Hematopoietic multipotent progenitor cell treated with erythropoietin and hydrocortisone succinate and interleukin-3 and kit ligand, for 4 days (in vitro differentiated cells): ENCODE results near the gene OGG1.
"Not testable (repeated sequence)": the region's sequence is repeated elsewhere in the genome, so short reads cannot be mapped to it uniquely, and the experiment has no call there.

Experiments
- DNase-seq: peaks from one replicate; pipeline ENCODE4 v3.0.0-alpha.2; 2015

OGG1 gene

DNA sequence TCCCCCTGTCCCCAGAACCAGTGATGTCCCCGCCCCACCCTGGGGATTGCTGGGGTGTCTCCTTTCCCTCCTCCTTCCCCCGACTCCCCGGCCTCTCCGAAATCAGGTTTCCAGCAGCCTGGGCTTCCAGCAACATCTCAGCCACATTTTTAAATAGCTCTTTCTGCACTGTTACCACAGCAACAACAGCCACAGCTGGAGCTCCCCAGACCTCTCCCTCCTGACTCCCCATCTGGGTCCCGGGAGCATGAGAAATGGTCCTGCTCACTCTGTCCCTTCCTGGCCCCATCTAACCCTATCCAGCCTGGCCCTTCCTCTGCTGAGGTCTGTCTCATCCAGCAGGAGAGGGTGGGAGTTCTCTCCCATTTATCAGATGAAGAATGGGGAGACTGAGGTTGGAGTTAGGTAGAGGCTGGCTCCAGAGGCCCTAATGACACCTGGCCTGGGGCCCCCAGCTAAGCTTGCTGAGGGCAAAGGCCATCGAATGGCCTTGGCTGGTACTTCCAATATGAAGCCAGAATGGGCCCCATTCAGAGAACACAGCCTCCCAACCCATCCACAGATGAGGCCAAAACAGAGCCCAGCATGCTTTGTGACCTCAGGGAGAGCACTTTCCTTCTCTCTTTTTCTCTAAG lies 18.5 kb downstream of the OGG1 start:
- no peak for DNase-seq

DNA sequence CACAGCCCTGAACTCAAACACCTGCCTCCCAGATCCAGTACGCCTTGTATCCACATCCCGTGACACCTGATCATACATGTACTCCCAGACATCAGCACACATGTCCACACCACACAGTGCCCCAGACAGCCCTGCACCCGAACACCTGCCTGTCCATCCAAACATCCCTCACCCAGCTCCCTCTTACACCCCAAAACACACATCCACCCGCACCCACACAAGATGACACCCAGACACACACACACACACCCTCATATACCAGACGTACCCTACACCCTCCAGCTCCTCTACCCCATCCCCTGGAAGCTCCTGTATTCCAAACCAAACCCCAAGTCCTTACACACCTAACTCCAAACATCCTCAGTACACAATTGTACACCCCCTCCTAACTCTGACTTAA lies 19.3 kb downstream of the OGG1 start:
- no peak for DNase-seq

DNA sequence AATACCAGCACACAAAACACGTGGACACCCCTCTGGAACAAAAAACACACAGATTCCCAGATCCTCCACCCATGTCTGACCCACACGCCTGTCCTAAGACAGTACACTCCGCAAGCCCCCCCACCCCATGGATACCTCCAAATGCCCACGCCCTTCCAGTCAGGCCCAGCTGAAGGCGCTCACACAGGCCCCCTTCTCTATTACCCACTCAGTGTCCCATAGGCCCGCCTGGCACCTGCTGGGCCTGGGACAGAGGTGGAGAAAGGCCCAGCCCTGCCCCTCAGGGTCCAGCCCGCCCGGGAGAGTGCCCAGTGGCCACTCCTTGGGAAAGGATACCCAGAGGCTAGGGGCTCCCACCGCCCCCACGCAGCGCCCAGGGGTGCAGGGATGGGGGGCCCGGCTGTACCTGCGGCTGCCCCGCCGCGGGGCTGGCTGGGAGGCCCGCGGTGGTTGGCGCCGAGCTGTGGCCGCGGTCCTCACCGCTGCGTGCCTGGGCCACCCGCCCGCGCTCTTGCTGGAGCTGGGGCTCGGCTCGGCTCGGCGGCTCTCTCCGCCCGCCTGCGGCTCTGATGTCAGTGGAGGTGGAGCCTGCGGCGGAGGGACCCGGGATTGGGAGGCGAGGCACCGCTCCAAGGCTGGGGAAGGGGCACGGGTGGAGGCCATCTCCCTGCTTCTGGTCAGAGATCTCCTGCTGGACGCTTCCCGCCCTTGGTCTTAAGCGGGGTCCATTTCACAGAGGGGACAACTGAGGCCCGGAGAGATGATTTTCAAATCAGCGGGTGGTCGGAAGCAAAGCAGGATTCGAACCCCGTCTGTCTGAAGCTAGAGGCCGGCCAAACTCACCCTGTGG lies 19.9 kb downstream of the OGG1 start, which contains the start of gene CAMK1:
Gene CAMK1 (minus strand): TSS at position 522 of the 850 bp plus-strand sequence. CDS start 2,198 bp downstream, outside the sequence.
- DNase-seq, result peak; percentile 84

DNA sequence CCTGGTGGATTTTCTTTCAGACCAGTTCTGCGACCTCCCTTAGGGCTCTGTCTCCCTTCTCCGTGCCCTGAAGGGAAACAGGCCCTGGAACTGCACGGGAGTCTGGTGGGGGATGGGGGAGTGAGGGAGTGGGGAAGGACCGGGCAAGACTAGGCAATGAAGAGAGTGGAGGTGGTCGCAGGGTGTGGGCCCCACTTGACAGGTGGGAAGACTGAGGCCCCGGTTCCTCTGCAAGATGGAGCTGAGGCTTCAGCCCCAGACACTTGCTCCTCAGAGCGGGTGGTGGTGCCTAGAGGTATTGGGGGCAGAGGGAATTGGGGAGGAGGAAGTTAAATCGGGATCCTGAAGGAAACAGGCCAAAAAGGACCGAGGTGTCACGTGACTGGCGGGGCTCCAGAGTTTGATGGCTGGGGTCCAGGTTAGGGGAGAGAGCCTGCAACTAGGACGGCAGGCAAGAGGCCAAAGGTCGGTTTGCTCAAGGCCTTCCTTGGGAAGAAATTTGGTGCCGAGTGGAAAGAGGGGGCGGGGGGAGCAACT lies 20.6 kb downstream of the OGG1 start:
- peak; percentile 25 for DNase-seq

DNA sequence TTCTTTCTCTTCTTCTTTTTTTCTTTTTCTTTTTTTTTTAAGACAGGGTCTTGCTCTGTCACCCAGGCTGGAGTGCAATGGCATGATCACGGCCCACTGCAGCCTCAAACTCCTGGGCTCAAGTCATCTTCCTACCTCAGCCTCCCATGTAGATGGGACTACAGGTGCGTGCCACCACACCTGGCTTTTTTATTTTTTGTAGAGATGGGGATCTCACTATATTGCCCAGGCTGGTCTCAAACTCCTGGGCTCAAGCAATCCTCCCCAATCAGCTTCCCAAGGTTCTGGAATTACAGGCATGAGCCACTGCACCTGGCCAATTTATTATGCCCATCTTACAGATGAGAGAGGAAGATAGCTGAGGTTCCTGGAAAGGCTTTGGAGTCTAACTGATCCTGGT lies 21.3 kb downstream of the OGG1 start:
- DNase-seq, result not testable (repeated sequence)

DNA sequence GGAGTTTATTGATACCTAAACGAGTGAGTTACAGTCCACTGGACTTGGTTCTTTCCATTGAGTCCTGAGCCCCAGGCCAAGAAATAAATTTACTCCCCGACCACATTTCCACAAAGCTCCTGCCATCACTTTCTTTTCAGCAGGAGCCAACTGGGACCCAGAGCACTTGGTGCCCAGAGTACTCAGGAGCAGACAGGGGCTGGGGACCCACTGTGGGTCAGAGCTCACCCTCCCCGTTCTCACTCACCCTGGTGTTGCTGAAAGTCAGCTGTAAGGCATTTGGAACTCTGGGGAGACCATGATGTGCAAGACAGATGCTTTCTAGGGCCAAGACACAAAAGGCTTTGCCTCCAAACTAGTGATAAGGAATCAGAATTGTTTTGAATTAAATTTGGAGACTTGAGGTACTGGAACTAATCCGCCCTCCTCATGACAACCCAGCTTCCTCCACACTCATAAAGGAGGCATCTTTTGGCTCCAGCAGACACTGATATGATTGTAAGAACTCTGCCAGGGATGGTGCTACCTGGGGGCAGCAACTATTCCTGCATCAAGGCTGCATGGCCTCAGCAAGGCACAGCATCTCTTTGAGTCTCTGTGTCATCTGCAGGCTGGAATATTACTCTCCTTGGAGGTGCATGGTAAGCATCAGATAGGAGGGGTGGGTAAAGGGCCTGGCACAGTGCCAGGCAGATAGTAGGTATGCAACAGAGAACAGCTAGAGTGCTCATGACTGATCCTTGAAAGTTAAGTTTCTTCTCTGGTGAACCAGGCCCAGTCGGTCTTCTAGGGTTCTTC lies 27.3 kb downstream of the OGG1 start:
- DNase-seq, result peak; percentile 40

DNA sequence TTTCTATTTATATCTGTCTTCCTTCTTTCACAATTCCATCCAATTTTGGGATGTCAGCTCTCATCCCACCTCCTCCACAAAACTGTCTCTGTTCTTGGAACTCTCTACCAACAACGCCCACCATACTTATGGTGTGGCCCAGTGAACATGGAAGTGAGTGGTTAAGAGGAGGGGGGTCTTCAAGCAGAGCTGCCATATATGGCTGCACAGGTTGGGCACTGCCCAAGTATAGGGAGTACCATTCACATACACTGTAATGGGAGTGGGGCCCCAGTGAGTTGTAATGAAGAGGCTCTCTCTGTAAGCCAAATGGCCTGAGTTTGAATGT lies 27.9 kb downstream of the OGG1 start:
- DNase-seq, result no peak

DNA sequence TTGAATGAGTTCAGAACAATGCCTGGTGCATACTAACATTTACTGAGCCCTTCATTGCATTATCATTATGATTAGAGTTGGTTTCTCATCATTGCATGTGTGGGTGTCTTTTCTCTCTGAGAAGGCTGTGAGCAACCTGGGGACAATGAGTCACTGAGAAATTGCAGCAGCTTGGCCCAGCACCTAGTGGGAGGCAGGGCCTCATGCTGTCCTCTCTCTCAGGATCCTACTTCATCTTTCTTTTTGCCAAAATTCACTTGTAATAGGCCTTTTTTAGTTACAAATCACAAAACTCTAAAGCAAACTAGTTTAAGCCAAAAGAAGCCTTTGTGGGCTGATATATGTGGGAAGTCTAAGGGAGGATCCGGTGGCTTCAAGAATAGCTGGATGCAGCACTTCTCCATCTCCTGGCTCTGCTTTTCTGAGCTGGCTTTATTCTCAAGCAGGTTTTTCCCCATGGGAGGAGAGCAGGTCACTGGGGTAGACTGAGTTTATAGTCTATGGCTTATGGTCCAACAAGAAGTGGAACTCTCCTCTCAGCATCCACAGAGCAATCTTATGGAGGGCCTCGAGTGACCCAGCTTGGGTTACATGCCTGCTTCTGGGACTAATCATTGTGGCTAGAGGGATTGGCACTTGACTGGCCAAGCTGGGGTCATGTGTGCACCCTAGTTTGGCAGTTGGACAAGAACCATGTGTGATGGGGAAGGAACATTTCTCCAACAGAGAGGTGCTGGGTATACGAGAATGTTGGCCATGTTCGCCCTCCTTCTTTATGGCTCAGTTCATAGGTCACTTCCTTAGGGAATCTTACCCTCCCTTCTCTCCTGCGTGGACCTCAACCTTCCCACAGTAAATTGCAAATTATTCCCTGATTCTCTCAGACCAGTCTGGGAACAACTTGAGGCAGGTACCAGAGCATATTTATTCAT lies 28.7 kb downstream of the OGG1 start:
- no peak for DNase-seq

DNA sequence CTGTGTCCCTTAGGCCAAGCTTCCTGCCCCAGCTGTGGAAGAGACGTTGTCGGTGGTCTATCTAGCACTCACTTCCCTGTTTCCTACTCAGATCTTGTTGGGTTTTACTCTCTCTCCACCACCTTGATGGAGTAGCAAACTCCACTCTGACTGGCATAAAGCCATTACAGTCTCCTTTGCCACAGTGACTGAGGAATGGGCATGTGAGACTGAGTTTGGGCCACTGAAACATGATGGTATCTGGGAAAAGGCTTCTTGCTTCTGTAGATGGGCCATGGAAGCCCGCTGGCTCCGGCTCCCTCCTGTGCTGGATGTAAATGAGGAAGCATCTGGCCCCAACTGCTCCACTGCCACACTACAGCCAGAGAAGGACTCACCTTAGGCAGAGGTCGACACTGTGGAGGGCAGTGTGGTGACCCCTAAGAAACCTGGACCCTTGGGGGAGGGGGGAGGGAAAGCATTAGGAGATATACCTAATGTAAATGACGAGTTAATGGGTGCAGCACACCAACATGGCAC lies 29.4 kb downstream of the OGG1 start:
- peak; percentile 51 for DNase-seq

DNA sequence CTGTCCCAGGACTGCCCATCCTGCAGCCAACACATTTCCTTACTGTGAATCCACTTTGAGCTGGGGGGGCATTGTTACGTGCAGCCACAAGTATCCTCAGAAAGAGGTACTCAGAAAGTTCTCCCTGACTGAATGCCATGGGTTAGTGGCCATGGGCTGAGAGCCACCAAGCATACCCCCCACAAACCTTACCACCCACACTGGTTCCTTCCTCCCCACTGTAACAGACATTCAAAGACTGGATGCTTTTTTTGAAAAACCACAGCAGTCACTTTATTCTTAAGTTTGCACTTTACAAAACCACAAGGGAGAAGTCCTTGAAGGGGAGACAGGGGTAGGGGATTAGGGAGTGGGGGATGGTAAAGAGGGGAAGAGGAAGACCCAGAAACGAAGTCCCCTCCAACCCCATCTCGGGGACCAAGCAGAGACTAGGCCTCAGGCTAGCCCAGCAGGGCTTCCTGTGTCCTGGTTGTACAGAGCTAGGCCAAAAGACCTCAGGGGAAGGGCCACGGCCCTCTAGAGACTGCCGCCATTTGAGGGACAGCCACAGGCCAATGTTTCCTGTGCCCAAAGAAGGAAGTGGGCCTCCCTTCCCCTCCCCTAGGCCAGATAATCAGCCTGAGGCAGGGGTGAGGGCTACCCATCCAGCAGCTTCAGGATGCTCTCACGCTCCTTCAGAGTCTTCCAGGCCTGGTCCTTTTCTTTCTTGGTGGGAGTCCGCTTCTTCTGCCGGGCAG lies 30.1 kb downstream of the OGG1 start:
- peak; percentile 95 for DNase-seq

DNA sequence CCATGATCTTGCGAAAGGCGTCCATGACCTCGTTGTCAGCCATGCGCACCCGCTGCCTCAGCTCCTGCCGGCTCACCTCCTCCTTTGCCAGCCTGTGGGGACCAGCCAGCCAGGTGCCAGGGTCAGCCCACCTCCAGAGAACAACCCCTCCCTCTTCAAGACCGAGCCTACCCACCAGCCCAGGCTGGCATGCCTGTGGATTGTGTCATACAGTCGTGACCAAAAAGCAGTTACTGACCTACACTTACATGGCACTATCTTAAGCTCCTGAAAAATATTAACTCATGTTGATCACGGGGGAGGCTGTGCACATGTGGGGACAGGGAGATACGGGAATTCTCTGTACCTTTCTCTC lies 30.7 kb downstream of the OGG1 start:
- peak; percentile 54 for DNase-seq

DNA sequence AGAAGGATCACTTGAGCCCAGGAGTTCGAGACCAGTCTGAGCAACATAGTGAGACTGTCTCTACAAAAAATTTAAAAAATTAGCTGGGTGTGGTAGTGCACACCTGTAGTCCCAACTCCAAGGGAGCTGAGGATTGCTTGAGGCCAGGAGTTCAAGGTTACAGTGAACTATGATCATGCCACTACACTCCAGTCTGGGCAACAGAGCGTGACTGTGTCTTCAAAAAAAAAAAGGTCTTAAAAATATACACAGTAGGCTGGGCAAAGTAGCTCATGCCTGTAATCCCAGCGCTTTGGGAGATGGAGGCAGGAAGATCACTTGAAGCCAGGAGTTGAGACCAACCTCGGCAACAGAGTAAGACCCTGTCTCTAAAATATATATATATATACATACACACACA lies 31.2 kb downstream of the OGG1 start:
- DNase-seq, result no peak

DNA sequence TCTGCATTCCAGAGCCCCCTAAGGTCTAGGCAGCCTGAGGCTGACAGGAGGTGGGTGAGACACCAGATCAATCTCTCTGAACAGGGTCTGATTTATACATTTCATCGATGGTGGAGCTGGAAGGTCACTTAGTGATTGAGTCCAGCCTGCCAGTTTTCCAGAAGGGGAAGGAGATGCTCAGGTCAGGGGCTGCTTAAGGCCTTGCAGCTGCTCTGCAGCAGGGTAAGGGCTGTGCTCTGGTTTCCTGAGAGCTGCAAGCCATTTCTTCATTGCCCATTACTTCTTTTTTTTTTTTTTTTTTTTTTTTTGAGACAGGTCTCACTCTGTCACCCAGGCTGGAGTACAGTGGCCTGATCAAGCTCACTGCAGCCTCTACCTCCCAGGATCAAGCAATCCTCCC lies 31.8 kb downstream of the OGG1 start:
- peak; percentile 28 for DNase-seq

DNA sequence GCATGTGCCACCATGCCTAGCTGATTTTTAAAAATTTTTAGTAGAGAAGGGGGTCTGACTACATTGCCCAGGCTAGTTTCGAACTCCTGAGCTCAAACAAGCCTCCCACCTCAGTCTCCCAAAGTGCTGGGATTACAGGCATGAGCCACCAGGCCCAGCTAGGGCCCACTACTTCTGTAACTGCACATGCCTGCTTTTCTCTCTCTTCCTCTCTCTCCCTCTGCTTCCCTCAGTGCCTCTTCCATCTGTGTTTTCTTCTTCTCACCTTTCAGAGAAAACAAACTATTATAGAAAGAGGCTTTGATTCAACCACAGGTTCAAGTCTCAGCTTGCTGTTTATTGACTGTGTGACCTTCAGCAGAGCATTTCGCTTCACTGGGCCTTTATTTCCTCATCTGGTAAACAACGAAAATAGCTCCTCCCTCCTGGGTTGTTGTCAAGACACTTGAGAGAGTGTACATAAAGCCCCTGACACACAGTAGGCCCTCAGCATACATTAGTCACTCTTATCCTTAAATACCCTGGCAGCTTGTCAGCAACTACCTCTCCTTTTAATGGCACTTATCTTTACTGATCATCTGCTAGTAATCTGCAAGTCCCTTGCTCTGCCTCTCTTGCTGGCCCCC lies 32.3 kb downstream of the OGG1 start:
- peak; percentile 67 for DNase-seq

DNA sequence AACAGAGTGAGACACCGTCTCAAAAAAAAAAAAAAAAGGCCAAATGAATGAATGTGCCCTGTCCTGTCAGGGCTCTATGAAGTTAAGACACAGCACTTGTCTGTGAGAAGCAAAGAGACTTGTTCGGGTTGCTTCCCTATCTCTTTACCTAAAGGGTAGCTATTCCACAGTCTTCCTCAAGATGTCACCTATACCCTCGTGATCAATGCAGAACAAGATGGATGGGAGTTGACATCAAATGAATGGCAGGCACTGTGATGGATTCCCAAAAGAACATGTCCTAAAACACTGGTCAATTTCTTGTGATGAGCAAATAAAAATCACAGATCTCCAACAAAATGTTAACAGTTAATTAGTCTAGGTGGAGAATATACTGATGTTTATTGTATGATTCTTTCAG lies 33.0 kb downstream of the OGG1 start:
- DNase-seq, result peak; percentile 64

DNA sequence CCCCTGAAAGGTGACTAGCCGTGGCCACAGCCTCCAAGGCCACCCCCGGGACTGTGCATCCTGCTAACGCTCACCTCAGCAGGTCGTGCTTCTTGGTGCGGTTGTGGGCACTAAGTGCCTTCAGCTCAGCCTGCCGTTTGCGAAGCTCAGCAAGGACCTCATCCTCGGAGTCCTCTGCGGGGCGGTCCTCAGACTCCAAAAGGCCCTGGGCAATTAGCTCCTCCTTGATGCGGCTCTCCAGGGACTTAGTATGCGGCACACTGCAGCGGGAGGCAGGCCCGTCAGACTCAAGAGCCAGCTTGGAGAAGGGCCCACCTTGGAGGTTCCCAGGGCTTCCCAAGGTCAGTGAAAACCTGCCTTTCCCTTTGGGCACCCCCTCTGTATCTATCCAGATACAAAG lies 34.2 kb downstream of the OGG1 start:
- no peak for DNase-seq

DNA sequence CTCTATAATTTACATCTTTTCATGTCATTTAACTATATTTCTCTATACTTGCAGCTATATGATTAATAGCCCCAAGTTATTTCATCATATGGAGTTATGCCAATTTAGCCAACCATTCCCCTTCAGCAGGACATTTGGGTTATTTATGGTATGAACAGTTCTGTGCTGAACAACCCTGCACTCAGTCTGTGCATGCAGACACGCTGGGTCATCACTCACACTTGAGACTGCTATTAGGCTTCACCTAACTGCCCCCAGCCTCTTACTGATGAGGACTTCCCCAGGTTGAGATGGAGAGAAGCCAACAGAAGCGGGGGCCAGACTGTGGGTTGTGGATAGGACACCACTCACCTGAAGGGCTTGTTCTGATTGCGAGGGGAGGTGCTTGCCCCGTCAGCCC lies 35.2 kb downstream of the OGG1 start:
- DNase-seq, result no peak

DNA sequence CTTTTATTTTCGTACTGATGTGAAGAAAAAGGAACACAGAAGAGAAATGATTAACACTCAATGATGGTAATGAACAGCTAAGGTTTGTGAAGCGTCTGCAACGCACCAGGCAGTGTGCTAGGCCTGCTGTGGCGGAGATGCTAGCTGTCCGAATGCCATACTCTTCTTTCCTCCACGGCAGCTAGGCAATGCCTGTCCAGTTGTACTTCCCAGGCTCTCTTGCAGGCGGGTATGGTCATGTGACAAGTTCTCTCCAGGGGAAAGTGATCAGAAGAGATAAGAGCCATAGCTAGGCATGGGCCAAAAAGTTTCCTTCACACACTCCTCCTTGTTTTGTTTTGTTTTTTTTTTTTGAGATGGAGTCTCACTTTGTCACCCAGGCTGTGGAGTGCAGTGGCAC lies 35.9 kb downstream of the OGG1 start:
- peak; percentile 64 for DNase-seq

DNA sequence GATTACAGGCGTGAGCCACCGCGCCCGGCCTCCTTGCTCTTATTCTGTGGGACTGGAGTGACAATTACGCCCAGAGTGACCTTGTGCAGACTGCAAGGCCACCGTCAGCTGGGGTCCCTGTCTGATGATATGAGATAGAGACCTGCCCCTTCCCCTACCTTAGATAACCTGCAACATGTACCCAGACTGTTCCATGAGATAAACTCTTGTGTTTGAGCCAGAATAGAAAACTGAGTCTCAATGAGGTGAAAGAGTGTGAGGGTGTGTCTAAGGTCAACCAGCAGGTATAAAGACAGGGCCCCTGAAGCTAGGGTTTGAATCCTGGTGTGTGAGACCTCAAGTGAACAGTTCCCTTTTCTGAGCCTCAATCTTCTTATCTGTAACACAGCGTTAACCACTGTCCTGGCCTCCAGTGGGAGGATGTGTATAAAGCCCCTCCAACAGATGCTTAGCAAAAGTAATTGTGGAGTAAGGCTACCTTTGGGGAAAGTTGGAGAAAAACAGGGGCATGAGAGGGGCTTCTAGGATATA lies 36.5 kb downstream of the OGG1 start:
- peak; percentile 79 for DNase-seq

DNA sequence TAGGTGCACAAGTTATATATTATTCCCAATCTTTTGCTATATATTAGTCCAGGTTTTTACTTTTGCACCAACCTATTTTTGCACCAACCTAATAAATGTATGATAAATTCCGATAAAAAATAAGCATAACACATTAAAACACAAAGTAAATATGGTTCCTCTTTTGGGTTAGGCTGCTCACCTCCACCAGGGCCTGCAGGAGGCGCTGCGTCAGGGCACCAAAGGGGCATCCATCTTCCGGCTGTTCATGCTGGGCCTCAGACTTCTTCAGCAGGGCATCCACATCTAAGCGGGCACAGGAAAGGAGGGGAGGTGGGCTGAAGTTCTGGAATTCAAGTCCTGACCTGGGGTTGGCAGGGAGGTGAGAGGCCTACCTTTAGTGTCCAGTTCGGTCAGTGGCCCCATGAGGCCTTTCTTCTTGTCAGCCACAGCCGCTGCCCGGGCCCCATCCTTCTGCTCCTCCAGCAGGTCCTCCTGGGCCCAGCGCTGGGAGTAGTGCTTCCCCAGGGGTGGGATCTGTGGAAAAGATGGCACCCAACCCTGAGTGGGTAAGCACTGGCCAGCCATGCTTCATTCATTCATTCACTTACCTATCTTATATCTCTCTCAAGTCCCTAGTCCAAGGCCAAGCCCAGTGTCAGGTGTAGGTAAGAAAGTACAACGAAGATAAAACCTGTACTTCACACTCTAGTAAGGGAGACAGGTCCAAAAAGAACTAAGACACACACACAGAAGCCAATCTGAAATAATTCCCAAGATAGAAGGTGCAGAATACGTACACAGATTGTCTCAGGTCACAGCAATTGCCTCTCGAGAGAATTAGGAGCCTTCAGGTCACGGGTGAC lies 37.3 kb downstream of the OGG1 start:
- peak; percentile 61 for DNase-seq
